OCI-LY7 (cell line): Measurements from ENCODE around the gene MEF2A. TPM values are rescaled to one million over a fixed set of nuclear protein-coding genes. Genes with fewer than 3 reads are reported as not detected.

Experiments
- BruUV-seq: library from RNA; stranded (reverse); fragments of 400-500 nt; replicated peaks from 2 replicates; lab custom pipeline; 2021; lab: Mats Ljungman, UMichigan
- CTCF ChIA-PET: fragments of 300-600 bp; sonication (Branson Sonifier 250); formaldehyde crosslinking; loops from one replicate; lab custom pipeline; 2022; ENCODE audit warnings: antibody characterized with exemption; ENCODE audit not compliant: unreplicated experiment; lab: Charles Lee
- POLR2A ChIA-PET: fragments of 300-600 bp; sonication (Branson Sonifier 250); formaldehyde crosslinking; loops from one replicate; lab custom pipeline; 2022; ENCODE audit warnings: antibody characterized with exemption; lab: Charles Lee
- DNase-seq: peaks from one replicate; pipeline ENCODE4 v3.0.0-alpha.2; 2015; ENCODE audit warnings: low spot score
- H2AFZ ChIP-seq: fragments of 200-600 bp; sonication (generic), shearing (Covaris generic); 2 replicates; pipeline ENCODE4 v1.6.1; 2014; ENCODE audit warnings: mild to moderate bottlenecking, antibody characterized with exemption, low read length, moderate library complexity
- H3K27ac ChIP-seq: fragments of 200-600 bp; sonication (generic); 2 replicates; pipeline ENCODE4 v1.5.1; 2014; ENCODE audit warnings: mixed run types, low read depth, mild to moderate bottlenecking, moderate library complexity, low read length, inconsistent platforms; ENCODE audit not compliant: poor library complexity, severe bottlenecking
- H3K36me3 ChIP-seq: fragments of 200-600 bp; sonication (generic); 2 replicates; pipeline ENCODE4 v1.6.1; 2014; ENCODE audit warnings: mild to moderate bottlenecking, antibody characterized with exemption, low read length, moderate library complexity, mixed read lengths; ENCODE audit not compliant: insufficient read depth
- H3K4me1 ChIP-seq: fragments of 200-600 bp; sonication (generic); 2 replicates; pipeline ENCODE4 v1.5.1; 2014; ENCODE audit warnings: mild to moderate bottlenecking, low read length; ENCODE audit not compliant: insufficient read depth, poor library complexity, severe bottlenecking
- H3K4me2 ChIP-seq: fragments of 200-600 bp; sonication (generic); 2 replicates; pipeline ENCODE4 v1.6.1; 2014; ENCODE audit warnings: mild to moderate bottlenecking, low read length
- H3K4me3 ChIP-seq: fragments of 200-600 bp; sonication (generic); 2 replicates; pipeline ENCODE4 v1.5.1; 2014; ENCODE audit warnings: mild to moderate bottlenecking, low read depth, low read length; ENCODE audit not compliant: poor library complexity, severe bottlenecking
- H3K79me2 ChIP-seq: fragments of 200-600 bp; sonication (generic); 2 replicates; pipeline ENCODE4 v1.6.1; 2016; ENCODE audit warnings: low read depth, mild to moderate bottlenecking, low read length, moderate library complexity, mixed read lengths; ENCODE audit not compliant: insufficient read depth
- H3K9me2 ChIP-seq: fragments of 200-600 bp; sonication (generic); 2 replicates; pipeline ENCODE4 v1.6.1; 2016; ENCODE audit warnings: mild to moderate bottlenecking, low read length, mixed read lengths; ENCODE audit not compliant: insufficient read depth
- H3K9me3 ChIP-seq: fragments of 200-600 bp; sonication (generic); 2 replicates; pipeline ENCODE4 v1.6.1; 2014; ENCODE audit warnings: mild to moderate bottlenecking, mixed run types, low read length, mixed read lengths
- H4K20me1 ChIP-seq: fragments of 200-600 bp; sonication (generic); 2 replicates; pipeline ENCODE4 v1.6.1; 2014; ENCODE audit warnings: mild to moderate bottlenecking, antibody characterized with exemption, low read length, moderate library complexity, mixed read lengths; ENCODE audit not compliant: insufficient read depth
- EZH2phosphoT487 ChIP-seq: fragments of 200-600 bp; sonication (generic); IDR thresholded peaks from 2 replicates; pipeline ENCODE4 v1.6.1; 2018; ENCODE audit warnings: low read depth, borderline replicate concordance, mild to moderate bottlenecking, mixed run types, antibody characterized with exemption, low read length, moderate library complexity, mixed read lengths
- intact Hi-C: fragments of 100-400 bp; cut with micrococcal nuclease; formaldehyde crosslinking; loops from one replicate; pipeline ENCODE4 v1.10.0; 2022; ENCODE audit not compliant: unreplicated experiment
- total RNA-seq, 2 experiments: library from RNA; depleted of rRNA in 1 of 2; stranded (reverse); fragments of >200 nt in 1 of 2; shearing (Covaris generic) in 1 of 2; gene quantifications; 2 replicates each; pipeline ENCODE4 v1.2.3, GENCODE V29; 2014 to 2022
- TF ChIP-seq, protein P1 (sequence below): fragments of 200-600 bp; sonication (generic); conservative IDR thresholded peaks from 2 replicates; pipeline ENCODE4 v1.5.1; 2014; ENCODE audit warnings: mild to moderate bottlenecking, antibody characterized with exemption, low read length, moderate library complexity, mixed read lengths

Gene MEF2A
- total RNA-seq, 2 experiments from 2014 or later, result 28.0 to 38.2 TPM

DNA sequence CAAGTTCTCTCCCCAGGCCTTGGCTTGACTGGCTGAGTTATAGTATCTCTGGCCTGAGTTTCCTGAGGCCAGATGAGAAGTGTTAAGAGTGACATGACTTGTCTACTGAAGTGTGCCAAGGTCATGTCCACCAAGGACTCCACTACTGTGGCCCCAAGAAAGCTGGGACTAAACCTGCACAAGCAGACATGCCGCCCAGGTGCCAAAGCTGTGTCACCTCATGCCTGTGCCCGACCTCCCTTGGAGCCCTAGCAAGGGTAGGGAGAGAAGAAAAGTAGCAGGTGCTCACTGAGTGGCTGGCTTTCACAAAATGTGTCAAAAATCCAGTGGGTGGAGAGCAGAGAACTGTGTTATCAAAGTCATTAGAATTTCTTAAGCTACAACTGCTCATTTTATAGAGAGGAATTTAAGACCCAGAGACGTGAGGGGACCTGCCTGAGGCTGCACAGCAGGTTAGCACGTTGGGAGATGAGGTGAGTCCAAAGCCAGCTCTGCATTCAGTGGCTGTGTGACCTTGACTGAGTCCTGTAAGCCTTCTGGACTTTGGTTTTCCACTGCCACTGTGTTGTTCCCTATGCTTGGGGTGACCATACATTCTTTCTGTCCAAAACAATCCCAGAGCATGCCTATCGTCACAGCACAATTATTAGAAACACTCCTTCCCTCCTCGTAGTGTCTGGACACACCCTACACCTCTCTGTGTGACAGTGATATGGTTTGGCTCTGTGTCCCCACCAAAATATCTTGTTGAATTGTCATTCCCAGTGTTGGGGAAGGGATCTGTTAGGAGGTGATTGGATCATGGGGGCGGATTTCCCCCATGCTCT lies 172.4 kb downstream of the MEF2A start:
- TF ChIP-seq EZH2phosphoT487, result no peak
- TF ChIP-seq, protein P1, sequence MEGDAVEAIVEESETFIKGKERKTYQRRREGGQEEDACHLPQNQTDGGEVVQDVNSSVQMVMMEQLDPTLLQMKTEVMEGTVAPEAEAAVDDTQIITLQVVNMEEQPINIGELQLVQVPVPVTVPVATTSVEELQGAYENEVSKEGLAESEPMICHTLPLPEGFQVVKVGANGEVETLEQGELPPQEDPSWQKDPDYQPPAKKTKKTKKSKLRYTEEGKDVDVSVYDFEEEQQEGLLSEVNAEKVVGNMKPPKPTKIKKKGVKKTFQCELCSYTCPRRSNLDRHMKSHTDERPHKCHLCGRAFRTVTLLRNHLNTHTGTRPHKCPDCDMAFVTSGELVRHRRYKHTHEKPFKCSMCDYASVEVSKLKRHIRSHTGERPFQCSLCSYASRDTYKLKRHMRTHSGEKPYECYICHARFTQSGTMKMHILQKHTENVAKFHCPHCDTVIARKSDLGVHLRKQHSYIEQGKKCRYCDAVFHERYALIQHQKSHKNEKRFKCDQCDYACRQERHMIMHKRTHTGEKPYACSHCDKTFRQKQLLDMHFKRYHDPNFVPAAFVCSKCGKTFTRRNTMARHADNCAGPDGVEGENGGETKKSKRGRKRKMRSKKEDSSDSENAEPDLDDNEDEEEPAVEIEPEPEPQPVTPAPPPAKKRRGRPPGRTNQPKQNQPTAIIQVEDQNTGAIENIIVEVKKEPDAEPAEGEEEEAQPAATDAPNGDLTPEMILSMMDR, result no peak
- CTCF ChIA-PET, result no interaction called here
- BruUV-seq, result no TSS peak
- Histone ChIP-seq H3K4me3 (no peak overlapping the region), H3K27ac (no peak overlapping the region), H4K20me1 (no peaks in the 10 kb centered on the region), H3K36me3 (no peaks in the 10 kb centered on the region), H3K4me1 (peaks cover 3% of the 10 kb centered on the region), H3K9me3 (no peaks in the 10 kb centered on the region), H3K4me2 (no peak overlapping the region), H3K9me2 (no peaks in the 10 kb centered on the region), H2AFZ (no peak overlapping the region), H3K79me2 (no peaks in the 10 kb centered on the region)
- no peak for DNase-seq
- POLR2A ChIA-PET, result no interaction called here
- intact Hi-C loops, result no loop called here

DNA sequence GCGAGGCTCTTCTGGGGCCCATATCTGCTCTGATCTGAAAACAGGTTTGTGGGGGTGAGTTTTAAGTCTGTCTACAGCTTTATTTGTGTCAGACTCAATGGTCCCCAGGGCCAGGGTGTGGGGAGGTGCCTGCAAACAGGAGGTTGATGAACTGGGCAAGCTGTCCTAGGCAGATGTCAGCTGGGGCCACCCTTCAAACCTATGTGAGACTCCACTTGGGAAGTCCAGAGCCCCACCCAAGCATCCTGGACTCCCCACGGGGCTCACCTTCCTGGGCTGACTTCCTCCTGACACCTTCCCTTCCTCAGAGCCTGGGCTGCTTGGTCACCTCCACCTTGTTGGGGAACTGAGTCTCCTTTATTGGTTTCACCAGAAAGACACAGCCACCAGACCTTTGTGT lies 176.1 kb downstream of the MEF2A start:
- CTCF ChIA-PET, result no interaction called here
- no peak for DNase-seq
- Histone ChIP-seq H3K4me2 (no peak overlapping the region), H3K27ac (no peak overlapping the region), H3K36me3 (no peaks in the 10 kb centered on the region), H2AFZ (no peak overlapping the region), H3K4me3 (no peak overlapping the region), H3K9me2 (no peaks in the 10 kb centered on the region), H3K79me2 (no peaks in the 10 kb centered on the region), H4K20me1 (no peaks in the 10 kb centered on the region), H3K4me1 (no peaks in the 10 kb centered on the region), H3K9me3 (no peaks in the 10 kb centered on the region)
- intact Hi-C loops, result no loop called here
- no TSS peak for BruUV-seq
- POLR2A ChIA-PET, result no interaction called here
- no peak for TF ChIP-seq EZH2phosphoT487
- TF ChIP-seq, protein P1, result no peak

DNA sequence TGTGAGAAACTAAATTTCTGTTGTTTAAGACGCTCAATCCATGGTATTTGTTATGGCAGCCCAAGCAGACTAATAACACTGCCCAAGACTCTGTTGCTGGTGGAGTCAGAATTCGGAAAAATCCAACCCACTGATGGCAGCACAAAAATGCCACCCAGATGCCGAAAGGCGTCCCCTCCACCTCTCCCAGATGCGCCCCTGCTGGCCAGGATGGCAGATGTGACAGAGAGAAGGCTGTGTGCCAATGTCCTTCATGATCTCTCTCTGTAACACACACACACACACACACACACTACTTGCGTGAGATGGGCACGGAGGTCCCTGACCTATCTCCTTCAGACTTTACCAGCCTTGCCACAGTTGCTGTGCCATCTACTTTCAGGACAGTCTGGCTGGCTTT lies 178.4 kb downstream of the MEF2A start:
- intact Hi-C loops, result no loop called here
- H3K4me2 ChIP-seq, result no peak overlapping the region
- ChIA-PET POLR2A (no interaction called here), CTCF (no interaction called here)
- H4K20me1 ChIP-seq, result no peaks in the 10 kb centered on the region
- no TSS peak for BruUV-seq
- H3K36me3 ChIP-seq, result no peaks in the 10 kb centered on the region
- no peak overlapping the region for H3K27ac ChIP-seq
- H3K9me2 ChIP-seq, result no peaks in the 10 kb centered on the region
- DNase-seq, result no peak
- no peaks in the 10 kb centered on the region for H3K79me2 ChIP-seq
- H3K9me3 ChIP-seq, result no peaks in the 10 kb centered on the region
- TF ChIP-seq, protein P1, result peak; percentile 35; the same call in 1 of the 2 replicates
- TF ChIP-seq EZH2phosphoT487, result no peak
- no peak overlapping the region for H2AFZ ChIP-seq
- no peak overlapping the region for H3K4me3 ChIP-seq
- H3K4me1 ChIP-seq, result no peaks in the 10 kb centered on the region
